ENCODE measurements around the gene MRPL44. TPM values are rescaled to one million over a fixed set of nuclear protein-coding genes. Genes with fewer than 3 reads are reported as not detected.

Gene MRPL44
- total and polyA plus RNA-seq, 2 of the 13 experiments (the other 11 are each of a cell fraction or from before 2014, with no cell fraction given), result 38.4 to 78.0 TPM

GRCh38 chr2:223908304-223908998 is 48.8 kb upstream of the MRPL44 start:
- peak; percentile 97 for DNase-seq (ENCODE audit: low spot score)
- Histone ChIP-seq H2AFZ (ENCODE audit: low read length) (no peak overlapping the region), H3K9me3 (ENCODE audit: low read length) (no peaks in the 10 kb centered on the region), H3K4me2 (ENCODE audit: low read depth, low read length) (peak overlapping the region; percentile 75), H4K20me1 (ENCODE audit: insufficient read depth, low read length) (peaks cover 18% of the 10 kb centered on the region), H3K36me3 (replicated peaks in 1 of 2; ENCODE audit: control insufficient read depth in 1 of 2, insufficient read depth in 2 of 2, low read length in 2 of 2) (peaks cover 2 to 14% of the 10 kb centered on the region in 2 experiments; a peak in 3 of 5 replicates), H3K9ac (ENCODE audit: insufficient read depth, low read depth, low read length) (peak overlapping the region; percentile 31), H3K4me1 (ENCODE audit: insufficient read depth, low read length) (peaks cover 40% of the 10 kb centered on the region), H3K79me2 (ENCODE audit: insufficient read depth, low read length) (peaks cover 18% of the 10 kb centered on the region), H3K27me3 (ENCODE audit: control insufficient read depth in 1 of 2, insufficient read depth in 2 of 2, low read length in 2 of 2) (no peaks in the 10 kb centered on the region), H3K4me3 (replicated peaks in 1 of 3; ENCODE audit: insufficient read depth in 1 of 3, low read depth in 2 of 3, low read length in 3 of 3) (peak overlapping the region in 2 of 3 experiments; percentile 10 to 32; a peak in 3 of 6 replicates), H3K27ac (ENCODE audit: extremely low read length, insufficient read depth, low read length) (peak overlapping the region; percentile 66)
- FAIRE-seq, result peak; percentile 100
- intact Hi-C loops (cut with micrococcal nuclease; ENCODE audit: unreplicated experiment) (loop anchor here (1.0 to 2.0 kb wide), 3 partner anchors 22 to 48 kb away; partner anchors contain the start of genes MRPL44 and WDFY1), in situ Hi-C loops (cut with HindIII; ENCODE audit: extremely low pct_ligation_motif_present, low pct_unique_long_range_greater_than_20kb) (loop anchor here (5.0 kb wide), 1 partner anchor 49 kb away; the partner anchor contains the start of gene MRPL44)
- ChIA-PET POLR2A (interaction anchor here (1.0 to 3.6 kb wide), 12 partner anchors 9 to 183 kb away, joined by 3 to 82 read pairs (median 5); partner anchors contain the start of gene WDFY1), CTCF (ENCODE audit: low intra/inter-chr PET ratio, low total read pairs) (no interaction called here)
- peak; percentile 97 for ATAC-seq
- WGBS (ENCODE audit: low lambda C conversion rate), result 2% methylated on average over 8 of the region's 8 CpGs
- BruUV-seq (replicated peaks), result TSS peak; percentile 87
- TF ChIP-seq PCBP2 (optimal IDR thresholded peaks at IDR 0.05; ENCODE audit: low read depth, low read length, poor library complexity, severe bottlenecking) (no peak), POLR2A (IDR thresholded peaks at IDR 0.05; ENCODE audit: insufficient read depth in 1 of 2, low read depth in 2 of 2, low read length in 2 of 2) (peak in 1 of 2 experiments; percentile 55; a peak in 2 of 4 replicates), FOXM1 (CRISPR knock-in tag; IDR thresholded peaks at IDR 0.05) (no peak), KLF13 (CRISPR knock-in tag; IDR thresholded peaks at IDR 0.05) (no peak), SP1 (IDR thresholded peaks at IDR 0.05) (no peak), SP1 (CRISPR knock-in tag; IDR thresholded peaks at IDR 0.05) (0 out of 2 replicates have a peak, but pooled peaks have one; percentile 15), WIZ (CRISPR knock-in tag; IDR thresholded peaks at IDR 0.05) (no peak), MAFG (CRISPR knock-in tag; IDR thresholded peaks at IDR 0.05) (no peak), JUN (CRISPR knock-in tag; IDR thresholded peaks at IDR 0.05) (peak; percentile 69; the same call in 1 of the 2 replicates), ZNF225 (CRISPR knock-in tag; IDR thresholded peaks at IDR 0.05) (no peak), MTA1 (CRISPR knock-in tag; IDR thresholded peaks at IDR 0.05; ENCODE audit: borderline replicate concordance) (peak; percentile 93), GTF2F1 (IDR thresholded peaks at IDR 0.05; ENCODE audit: low read length) (no peak), ZNF598 (CRISPR knock-in tag; IDR thresholded peaks at IDR 0.05; ENCODE audit: borderline replicate concordance) (no peak), TBP (CRISPR knock-in tag; IDR thresholded peaks at IDR 0.05) (no peak), TCF12 (IDR thresholded peaks at IDR 0.05) (no peak), TCF12 (CRISPR knock-in tag; IDR thresholded peaks at IDR 0.05) (no peak)
- TF ChIP-seq, protein P1, sequence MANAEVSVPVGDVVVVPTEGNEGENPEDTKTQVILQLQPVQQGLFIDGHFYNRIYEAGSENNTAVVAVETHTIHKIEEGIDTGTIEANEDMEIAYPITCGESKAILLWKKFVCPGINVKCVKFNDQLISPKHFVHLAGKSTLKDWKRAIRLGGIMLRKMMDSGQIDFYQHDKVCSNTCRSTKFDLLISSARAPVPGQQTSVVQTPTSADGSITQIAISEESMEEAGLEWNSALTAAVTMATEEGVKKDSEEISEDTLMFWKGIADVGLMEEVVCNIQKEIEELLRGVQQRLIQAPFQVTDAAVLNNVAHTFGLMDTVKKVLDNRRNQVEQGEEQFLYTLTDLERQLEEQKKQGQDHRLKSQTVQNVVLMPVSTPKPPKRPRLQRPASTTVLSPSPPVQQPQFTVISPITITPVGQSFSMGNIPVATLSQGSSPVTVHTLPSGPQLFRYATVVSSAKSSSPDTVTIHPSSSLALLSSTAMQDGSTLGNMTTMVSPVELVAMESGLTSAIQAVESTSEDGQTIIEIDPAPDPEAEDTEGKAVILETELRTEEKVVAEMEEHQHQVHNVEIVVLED (CRISPR knock-in tag; IDR thresholded peaks at IDR 0.05; ENCODE audit: borderline replicate concordance), result peak; percentile 64
- TF ChIP-seq, protein P2, sequence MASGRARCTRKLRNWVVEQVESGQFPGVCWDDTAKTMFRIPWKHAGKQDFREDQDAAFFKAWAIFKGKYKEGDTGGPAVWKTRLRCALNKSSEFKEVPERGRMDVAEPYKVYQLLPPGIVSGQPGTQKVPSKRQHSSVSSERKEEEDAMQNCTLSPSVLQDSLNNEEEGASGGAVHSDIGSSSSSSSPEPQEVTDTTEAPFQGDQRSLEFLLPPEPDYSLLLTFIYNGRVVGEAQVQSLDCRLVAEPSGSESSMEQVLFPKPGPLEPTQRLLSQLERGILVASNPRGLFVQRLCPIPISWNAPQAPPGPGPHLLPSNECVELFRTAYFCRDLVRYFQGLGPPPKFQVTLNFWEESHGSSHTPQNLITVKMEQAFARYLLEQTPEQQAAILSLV (CRISPR knock-in tag; IDR thresholded peaks at IDR 0.05; ENCODE audit: borderline replicate concordance), result no peak
- TF ChIP-seq, protein P3, sequence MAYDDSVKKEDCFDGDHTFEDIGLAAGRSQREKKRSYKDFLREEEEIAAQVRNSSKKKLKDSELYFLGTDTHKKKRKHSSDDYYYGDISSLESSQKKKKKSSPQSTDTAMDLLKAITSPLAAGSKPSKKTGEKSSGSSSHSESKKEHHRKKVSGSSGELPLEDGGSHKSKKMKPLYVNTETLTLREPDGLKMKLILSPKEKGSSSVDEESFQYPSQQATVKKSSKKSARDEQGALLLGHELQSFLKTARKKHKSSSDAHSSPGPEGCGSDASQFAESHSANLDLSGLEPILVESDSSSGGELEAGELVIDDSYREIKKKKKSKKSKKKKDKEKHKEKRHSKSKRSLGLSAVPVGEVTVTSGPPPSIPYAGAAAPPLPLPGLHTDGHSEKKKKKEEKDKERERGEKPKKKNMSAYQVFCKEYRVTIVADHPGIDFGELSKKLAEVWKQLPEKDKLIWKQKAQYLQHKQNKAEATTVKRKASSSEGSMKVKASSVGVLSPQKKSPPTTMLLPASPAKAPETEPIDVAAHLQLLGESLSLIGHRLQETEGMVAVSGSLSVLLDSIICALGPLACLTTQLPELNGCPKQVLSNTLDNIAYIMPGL (CRISPR knock-in tag; IDR thresholded peaks at IDR 0.05; ENCODE audit: borderline replicate concordance in 1 of 2, low read depth in 1 of 2), result peak; percentile 42 to 62; a peak in 2 of 4 replicates
- TF ChIP-seq, protein P4, sequence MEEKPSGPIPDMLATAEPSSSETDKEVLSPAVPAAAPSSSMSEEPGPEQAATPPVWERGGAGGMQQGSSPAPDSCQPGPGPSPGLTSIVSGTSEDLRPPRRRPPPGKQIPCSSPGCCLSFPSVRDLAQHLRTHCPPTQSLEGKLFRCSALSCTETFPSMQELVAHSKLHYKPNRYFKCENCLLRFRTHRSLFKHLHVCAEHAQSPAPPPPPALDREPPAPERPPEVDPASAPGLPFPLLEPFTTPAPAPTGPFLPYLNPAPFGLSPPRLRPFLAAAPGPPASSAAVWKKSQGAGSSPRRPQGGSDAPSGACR (CRISPR knock-in tag; IDR thresholded peaks at IDR 0.05), result peak; percentile 93; the same call in 1 of the 2 replicates

Data from HepG2 (cell line).